Activated T-cell treated with anti-CD3 and anti-CD28 coated beads, Interleukin-2, amount 50 U/mL, for 72 hours (primary cell): ENCODE data around the gene PRDM12. TPM values are rescaled to one million over a fixed set of nuclear protein-coding genes. Genes with fewer than 3 reads are reported as not detected.
A peak's percentile ranks its signal among the peaks of the same experiment; 100 is the strongest.

ENCODE experiments used
- ATAC-seq, 2 donors: fragments of 150-1000 bp; cut with Tn5 transposase; replicated peaks in 1 of 2; 2 replicates each; pipeline ENCODE4 v1.10.0; 2021; ENCODE audit warnings: moderate library complexity in 2 of 2, mild to moderate bottlenecking in 1 of 2
- DNase-seq, 2 donors: peaks; one replicate each; pipeline ENCODE4 v3.0.0; 2021 to 2022; ENCODE audit warnings: mixed read lengths in 1 of 2
- H3K27ac Mint-ChIP-seq: one replicate; pipeline ENCODE4 v1.8.0; 2022; ENCODE audit warnings: mild to moderate bottlenecking, moderate library complexity, mixed read lengths
- H3K27me3 Mint-ChIP-seq: one replicate; pipeline ENCODE4 v1.8.0; 2022; ENCODE audit warnings: low read depth, mixed read lengths
- H3K36me3 Mint-ChIP-seq, 2 donors: one replicate each; pipeline ENCODE4 v1.8.0; 2022; ENCODE audit warnings: mixed read lengths in 2 of 2, mild to moderate bottlenecking in 1 of 2; ENCODE audit not compliant: insufficient read depth in 2 of 2
- H3K4me1 Mint-ChIP-seq: one replicate; pipeline ENCODE4 v1.8.0; 2022; ENCODE audit warnings: low read depth, mixed read lengths
- H3K4me3 Mint-ChIP-seq, 2 donors: one replicate each; pipeline ENCODE4 v1.8.0; 2022; ENCODE audit warnings: mild to moderate bottlenecking in 2 of 2, mixed read lengths in 2 of 2, moderate library complexity in 2 of 2
- H3K9me3 Mint-ChIP-seq, 2 donors: one replicate each; pipeline ENCODE4 v1.8.0; 2022; ENCODE audit warnings: mixed read lengths in 2 of 2
- total RNA-seq, 2 donors: library from RNA; stranded (reverse); gene quantifications; one replicate each; pipeline ENCODE4 v1.2.3, GENCODE V29; 2022

Gene PRDM12
- total RNA-seq, 2 donors from 2014 or later: not detected

GRCh38 chr9:130663258-130663976, 977 bp upstream of the PRDM12 start:
- H3K4me1 Mint-ChIP-seq: peaks cover 27% of the 10 kb centered on the region
- H3K9me3 Mint-ChIP-seq: no peaks in the 10 kb centered on the region
- peak in 1 of 2 donors; percentile 39 for DNase-seq
- no peak overlapping the region for H3K27ac Mint-ChIP-seq
- H3K36me3 Mint-ChIP-seq: peaks cover 0 to 3% of the 10 kb centered on the region in 2 donors
- H3K4me3 Mint-ChIP-seq: peak overlapping the region; percentile 39 to 70
- ATAC-seq: peak; percentile 42
- H3K27me3 Mint-ChIP-seq: peaks cover 64% of the 10 kb centered on the region

- ATAC-seq (no peak), DNase-seq (no peak)
- no peaks in the 10 kb centered on the region for H3K9me3 Mint-ChIP-seq
- H3K4me1 Mint-ChIP-seq: peaks cover 27% of the 10 kb centered on the region
- H3K27me3 Mint-ChIP-seq: peaks cover 60% of the 10 kb centered on the region
- H3K4me3 Mint-ChIP-seq: peak overlapping the region; percentile 39 to 46
- H3K27ac Mint-ChIP-seq: peak overlapping the region; percentile 82
- H3K36me3 Mint-ChIP-seq: peaks cover 0 to 3% of the 10 kb centered on the region in 2 donors
Observed at GRCh38 chr9:130663977-130664250, 480 bp upstream of the PRDM12 start.

- Mint-ChIP-seq H3K4me1 (peaks cover 22% of the 10 kb centered on the region), H3K27ac (peak overlapping the region; percentile 43), H3K9me3 (no peaks in the 10 kb centered on the region), H3K27me3 (peaks cover 56% of the 10 kb centered on the region), H3K4me3 (peak overlapping the region; percentile 22 to 71), H3K36me3 (peaks cover 0 to 3% of the 10 kb centered on the region in 2 donors)
- no peak for ATAC-seq
- no peak for DNase-seq
Observed at GRCh38 chr9:130665029-130665430, 636 bp downstream of the PRDM12 start.

- Mint-ChIP-seq H3K4me1 (peaks cover 22% of the 10 kb centered on the region), H3K27me3 (peaks cover 60% of the 10 kb centered on the region), H3K9me3 (no peaks in the 10 kb centered on the region), H3K36me3 (peaks cover 0 to 3% of the 10 kb centered on the region in 2 donors), H3K27ac (peak overlapping the region; percentile 43), H3K4me3 (peak overlapping the region; percentile 13 to 71)
- DNase-seq (no peak), ATAC-seq (no peak)
Observed at GRCh38 chr9:130665431-130666392, 1.3 kb downstream of the PRDM12 start.

GRCh38 chr9:130666393-130667119, 2.2 kb downstream of the PRDM12 start:
- H3K27me3 Mint-ChIP-seq: peaks cover 62% of the 10 kb centered on the region
- no peak for ATAC-seq

GRCh38 chr9:130667120-130667435, 2.7 kb downstream of the PRDM12 start:
- ATAC-seq: peak in 1 of 2 donors; percentile 30
- no peak overlapping the region for H3K4me3 Mint-ChIP-seq
- peaks cover 17% of the 10 kb centered on the region for H3K4me1 Mint-ChIP-seq
- H3K27ac Mint-ChIP-seq: no peak overlapping the region
- no peaks in the 10 kb centered on the region for H3K9me3 Mint-ChIP-seq
- peaks cover 0 to 3% of the 10 kb centered on the region in 2 donors for H3K36me3 Mint-ChIP-seq
- no peak for DNase-seq
- H3K27me3 Mint-ChIP-seq: peaks cover 57% of the 10 kb centered on the region

More at GRCh38 chr9:130666393-130667119, 2.2 kb downstream of the PRDM12 start:
- H3K27ac Mint-ChIP-seq: no peak overlapping the region
- no peak for DNase-seq
- H3K4me1 Mint-ChIP-seq: peaks cover 22% of the 10 kb centered on the region
- H3K4me3 Mint-ChIP-seq: peak overlapping the region in 1 of 2 donors; percentile 6
- peaks cover 0 to 3% of the 10 kb centered on the region in 2 donors for H3K36me3 Mint-ChIP-seq
- H3K9me3 Mint-ChIP-seq: no peaks in the 10 kb centered on the region

- ATAC-seq: no peak
- peaks cover 0 to 3% of the 10 kb centered on the region in 2 donors for H3K36me3 Mint-ChIP-seq
- peaks cover 6% of the 10 kb centered on the region for H3K4me1 Mint-ChIP-seq
- no peak overlapping the region for H3K4me3 Mint-ChIP-seq
- no peaks in the 10 kb centered on the region for H3K9me3 Mint-ChIP-seq
- H3K27me3 Mint-ChIP-seq: peaks cover 46% of the 10 kb centered on the region
- no peak overlapping the region for H3K27ac Mint-ChIP-seq
- DNase-seq: no peak
Observed at GRCh38 chr9:130668196-130668595, 3.8 kb downstream of the PRDM12 start.

GRCh38 chr9:130668659-130669058, 4.3 kb downstream of the PRDM12 start:
- H3K4me1 Mint-ChIP-seq: peaks cover 6% of the 10 kb centered on the region
- peaks cover 45% of the 10 kb centered on the region for H3K27me3 Mint-ChIP-seq
- DNase-seq: no peak
- H3K27ac Mint-ChIP-seq: no peak overlapping the region
- H3K9me3 Mint-ChIP-seq: no peaks in the 10 kb centered on the region
- no peak overlapping the region for H3K4me3 Mint-ChIP-seq
- no peak for ATAC-seq
- peaks cover 0 to 3% of the 10 kb centered on the region in 2 donors for H3K36me3 Mint-ChIP-seq

- no peak overlapping the region for H3K27ac Mint-ChIP-seq
- H3K27me3 Mint-ChIP-seq: peaks cover 40% of the 10 kb centered on the region
- H3K36me3 Mint-ChIP-seq: peaks cover 0 to 3% of the 10 kb centered on the region in 2 donors
- H3K4me1 Mint-ChIP-seq: peaks cover 6% of the 10 kb centered on the region
- no peaks in the 10 kb centered on the region for H3K9me3 Mint-ChIP-seq
- H3K4me3 Mint-ChIP-seq: no peak overlapping the region
- ATAC-seq: no peak
- DNase-seq: no peak
Observed at GRCh38 chr9:130669965-130670364, 5.6 kb downstream of the PRDM12 start.

- H3K9me3 Mint-ChIP-seq: no peaks in the 10 kb centered on the region
- H3K4me1 Mint-ChIP-seq: peaks cover 1% of the 10 kb centered on the region
- peaks cover 33% of the 10 kb centered on the region for H3K27me3 Mint-ChIP-seq
- H3K27ac Mint-ChIP-seq: no peak overlapping the region
- no peak overlapping the region for H3K4me3 Mint-ChIP-seq
- ATAC-seq: no peak
- DNase-seq: no peak
- no peaks in the 10 kb centered on the region for H3K36me3 Mint-ChIP-seq
Observed at GRCh38 chr9:130670644-130671043, 6.2 kb downstream of the PRDM12 start.

- no peaks in the 10 kb centered on the region for H3K9me3 Mint-ChIP-seq
- ATAC-seq (no peak), DNase-seq (no peak)
- H3K27ac Mint-ChIP-seq: no peak overlapping the region
- H3K36me3 Mint-ChIP-seq: no peaks in the 10 kb centered on the region
- H3K4me1 Mint-ChIP-seq: no peaks in the 10 kb centered on the region
- H3K4me3 Mint-ChIP-seq: no peak overlapping the region
- peaks cover 16% of the 10 kb centered on the region for H3K27me3 Mint-ChIP-seq
Observed at GRCh38 chr9:130672466-130672865, 8.1 kb downstream of the PRDM12 start.

- Mint-ChIP-seq H3K27me3 (peaks cover 12% of the 10 kb centered on the region), H3K9me3 (no peaks in the 10 kb centered on the region), H3K4me1 (no peaks in the 10 kb centered on the region), H3K27ac (no peak overlapping the region), H3K4me3 (no peak overlapping the region), H3K36me3 (no peaks in the 10 kb centered on the region)
- ATAC-seq: no peak
- no peak for DNase-seq
Observed at GRCh38 chr9:130672933-130673615, 8.7 kb downstream of the PRDM12 start.
